ENCODE data around the gene ELN. TPM values are rescaled to one million over a fixed set of nuclear protein-coding genes. Genes with fewer than 3 reads are reported as not detected.

The ELN gene
- total RNA-seq, 1 experiment from 2014 or later, result 0.37 TPM

DNA sequence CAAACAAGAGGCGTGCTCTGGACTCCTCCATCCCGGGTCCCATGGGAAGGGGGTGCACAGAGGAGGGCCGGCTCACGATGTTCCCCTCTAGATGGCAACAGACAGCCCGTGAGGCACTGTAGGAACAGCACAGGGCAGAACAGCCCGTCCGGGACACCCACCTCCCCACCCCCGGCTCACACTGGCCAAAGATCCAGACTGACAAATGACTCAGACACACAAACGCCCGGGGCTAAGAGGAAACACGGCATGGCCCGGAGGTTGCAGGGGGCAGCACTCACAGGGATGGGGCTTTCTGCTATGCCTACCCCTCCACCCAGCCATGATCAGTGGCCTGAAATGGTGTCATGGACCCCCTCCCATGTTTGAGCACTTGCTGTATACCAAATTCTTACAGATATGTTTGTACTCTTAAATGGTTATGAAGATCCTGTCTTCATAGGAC is 4.9 kb upstream of the ELN start:
- no CpG with 5 or more reads among the region's 12 CpGs for WGBS (ENCODE audit: extremely low coverage, insufficient read length, low lambda C conversion rate)
- DNase-seq, result peak; percentile 50

More for the DNA sequence above, 4.9 kb upstream of the ELN start:
- Histone ChIP-seq H3K23ac (ENCODE audit: insufficient read length, low read depth, low read length) (no peak overlapping the region), H2BK15ac (ENCODE audit: low read depth, low read length) (no peak overlapping the region), H2BK20ac (ENCODE audit: low read depth, low read length, poor library complexity, severe bottlenecking) (no peak overlapping the region), H4K20me1 (ENCODE audit: control insufficient read depth, insufficient read depth, insufficient read length) (no peaks in the 10 kb centered on the region), H2AK5ac (ENCODE audit: insufficient read length, low read length) (no peak overlapping the region), H2BK120ac (ENCODE audit: low read depth, low read length, poor library complexity, severe bottlenecking) (no peak overlapping the region), H3K9ac (ENCODE audit: extremely low read depth, insufficient read length, low read length) (no peak overlapping the region), H3K56ac (ENCODE audit: insufficient read length, low read depth, low read length) (no peak overlapping the region), H3K27ac (ENCODE audit: insufficient read length, low read depth, low read length) (no peak overlapping the region), H3K79me1 (ENCODE audit: insufficient read depth, low read depth, low read length, poor library complexity, severe bottlenecking) (no peaks in the 10 kb centered on the region), H2BK12ac (ENCODE audit: insufficient read length, low read depth, low read length) (no peak overlapping the region), H3K9me3 (ENCODE audit: control insufficient read depth, low read depth, low read length) (no peaks in the 10 kb centered on the region), H3K4ac (ENCODE audit: low read depth, low read length) (no peak overlapping the region), H3K18ac (ENCODE audit: insufficient read length, low read depth, low read length) (no peak overlapping the region), H3K27me3 (ENCODE audit: insufficient read depth, low read length) (no peaks in the 10 kb centered on the region), H4K8ac (replicated peaks; ENCODE audit: insufficient read length, low read depth, low read length) (no peak overlapping the region), H4K91ac (ENCODE audit: insufficient read length, low read depth, low read length) (no peak overlapping the region), H2AFZ (ENCODE audit: low read length) (no peak overlapping the region), H3K23me2 (ENCODE audit: insufficient read length, low read depth, low read length, poor library complexity, severe bottlenecking) (no peaks in the 10 kb centered on the region), H3K79me2 (ENCODE audit: insufficient read depth, low read length) (no peaks in the 10 kb centered on the region), H2BK5ac (ENCODE audit: insufficient read length, low read length) (no peak overlapping the region), H3K4me1 (ENCODE audit: insufficient read depth, low read length) (no peaks in the 10 kb centered on the region; the same call in 1 of the 2 replicates), H3T11ph (ENCODE audit: low read length) (no peak overlapping the region), H4K5ac (ENCODE audit: insufficient read length, low read depth, low read length) (no peak overlapping the region), H3K4me2 (ENCODE audit: insufficient read depth, insufficient read length, low read length) (no peak overlapping the region), H3K14ac (ENCODE audit: insufficient read depth, low read length) (no peak overlapping the region; the same call in 1 of the 2 replicates)
- peaks cover 16% of the 10 kb centered on the region for H3K27me3 Mint-ChIP-seq (ENCODE audit: low read depth)
- no peak overlapping the region for H3K27ac Mint-ChIP-seq
- no peaks in the 10 kb centered on the region; a peak in 1 of 7 replicates for H3K36me3 Mint-ChIP-seq (ENCODE audit: insufficient read depth in 1 of 3, low read depth in 3 of 3)
- H3K4me3 Mint-ChIP-seq, result no peak overlapping the region
- no peaks in the 10 kb centered on the region for H3K9me3 Mint-ChIP-seq
- peaks cover 25 to 45% of the 10 kb centered on the region in 2 experiments for H3K4me1 Mint-ChIP-seq
- TF ChIP-seq, protein P1, sequence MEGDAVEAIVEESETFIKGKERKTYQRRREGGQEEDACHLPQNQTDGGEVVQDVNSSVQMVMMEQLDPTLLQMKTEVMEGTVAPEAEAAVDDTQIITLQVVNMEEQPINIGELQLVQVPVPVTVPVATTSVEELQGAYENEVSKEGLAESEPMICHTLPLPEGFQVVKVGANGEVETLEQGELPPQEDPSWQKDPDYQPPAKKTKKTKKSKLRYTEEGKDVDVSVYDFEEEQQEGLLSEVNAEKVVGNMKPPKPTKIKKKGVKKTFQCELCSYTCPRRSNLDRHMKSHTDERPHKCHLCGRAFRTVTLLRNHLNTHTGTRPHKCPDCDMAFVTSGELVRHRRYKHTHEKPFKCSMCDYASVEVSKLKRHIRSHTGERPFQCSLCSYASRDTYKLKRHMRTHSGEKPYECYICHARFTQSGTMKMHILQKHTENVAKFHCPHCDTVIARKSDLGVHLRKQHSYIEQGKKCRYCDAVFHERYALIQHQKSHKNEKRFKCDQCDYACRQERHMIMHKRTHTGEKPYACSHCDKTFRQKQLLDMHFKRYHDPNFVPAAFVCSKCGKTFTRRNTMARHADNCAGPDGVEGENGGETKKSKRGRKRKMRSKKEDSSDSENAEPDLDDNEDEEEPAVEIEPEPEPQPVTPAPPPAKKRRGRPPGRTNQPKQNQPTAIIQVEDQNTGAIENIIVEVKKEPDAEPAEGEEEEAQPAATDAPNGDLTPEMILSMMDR (conservative IDR thresholded peaks at IDR 0.05), result no peak
